ELR (cell line): ENCODE data around the gene IDH3G.
A peak's percentile ranks its signal among the peaks of the same experiment; 100 is the strongest.

Experiments
- DNase-seq: peaks from one replicate; pipeline ENCODE4 v3.0.0-alpha.2; 2015; ENCODE audit warnings: low read depth

IDH3G gene

DNA sequence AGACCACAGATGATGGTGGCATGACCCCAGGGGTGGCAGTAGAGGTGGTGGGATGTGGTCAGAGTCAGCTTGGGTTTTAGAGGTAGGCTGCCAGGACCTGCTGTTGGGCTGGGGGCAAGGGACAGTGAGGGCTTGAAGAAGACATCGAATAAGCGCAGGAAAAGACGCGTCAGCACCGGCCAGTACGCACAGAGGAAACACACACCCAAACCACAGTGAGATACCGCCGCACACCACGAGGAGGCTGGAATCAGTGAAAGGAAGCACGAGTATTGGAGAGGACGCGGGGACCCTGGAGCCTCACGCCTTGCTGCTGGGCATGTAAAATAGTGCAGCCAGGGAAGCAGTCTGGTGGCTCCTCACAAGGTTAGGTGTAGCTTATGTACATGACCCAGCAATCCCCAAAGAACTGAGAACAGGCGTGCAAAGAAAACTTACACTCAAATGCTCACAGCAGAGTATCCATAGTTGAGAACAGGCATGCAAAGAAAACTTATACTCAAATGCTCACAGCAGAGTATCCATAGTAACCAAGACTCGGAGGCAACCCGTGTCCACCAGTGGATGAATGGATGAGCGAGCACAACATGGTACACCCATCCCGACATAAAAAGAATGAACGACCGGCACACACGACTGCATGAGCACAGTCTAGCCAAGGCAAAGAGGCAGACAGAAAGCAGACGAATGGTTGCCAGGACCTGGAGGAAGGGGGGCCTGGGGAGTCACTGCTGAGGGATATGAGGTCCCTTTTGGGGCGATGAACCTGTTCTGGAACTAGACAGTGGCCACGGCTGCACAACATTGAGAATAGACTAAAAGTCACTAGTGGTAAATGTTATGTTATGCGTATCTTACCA, 22.9 kb upstream of the IDH3G start:
- no peak for DNase-seq

- no peak for DNase-seq
These were observed 20.6 kb upstream of the IDH3G start for GRCh38 chrX:153814591-153815315.

DNA sequence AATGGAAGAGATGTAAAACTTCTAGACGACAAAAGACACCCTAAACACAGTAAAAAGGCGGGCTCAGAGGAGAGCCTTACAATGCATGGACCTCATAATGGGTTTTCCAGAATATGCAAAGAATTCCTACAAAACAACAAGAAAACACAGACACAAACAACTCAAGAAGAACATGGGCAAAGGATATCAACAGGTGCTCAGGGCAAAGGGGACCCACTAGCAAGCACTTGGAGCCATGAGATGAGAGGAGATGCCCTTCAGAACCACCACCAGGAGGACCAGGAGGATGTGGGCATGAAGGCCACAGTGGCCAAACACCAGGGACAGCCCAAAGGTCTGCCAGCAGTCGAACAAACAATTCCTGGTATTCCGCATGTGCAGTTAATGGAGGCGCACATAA, 19.0 kb upstream of the IDH3G start:
- no peak for DNase-seq

- no peak for DNase-seq
These were observed 18.0 kb upstream of the IDH3G start for GRCh38 chrX:153812220-153812619.

GRCh38 chrX:153807976-153808375, 13.8 kb upstream of the IDH3G start:
- no peak for DNase-seq

GRCh38 chrX:153806999-153807575, 12.9 kb upstream of the IDH3G start:
- no peak for DNase-seq

DNA sequence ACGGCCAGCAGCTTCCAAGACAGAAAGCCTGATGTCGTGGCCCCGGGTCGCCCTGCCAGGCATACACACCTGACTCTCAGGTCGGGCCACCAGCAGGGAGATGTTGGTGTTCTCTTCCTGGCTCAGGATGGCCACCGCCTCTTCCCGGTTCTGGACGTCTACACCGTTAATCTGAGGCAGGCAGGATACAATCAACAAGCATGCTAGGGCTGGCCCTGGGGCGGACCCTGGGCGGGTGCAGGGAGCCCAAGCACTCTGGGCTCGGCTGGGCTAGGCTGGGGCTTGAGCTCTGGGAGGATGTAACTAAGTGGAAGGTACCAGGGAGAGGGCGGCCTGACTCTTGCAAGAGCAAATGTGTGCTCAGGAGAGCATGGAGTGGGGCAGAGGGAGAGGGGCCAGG, 11.3 kb upstream of the IDH3G start:
- DNase-seq: no peak

DNA sequence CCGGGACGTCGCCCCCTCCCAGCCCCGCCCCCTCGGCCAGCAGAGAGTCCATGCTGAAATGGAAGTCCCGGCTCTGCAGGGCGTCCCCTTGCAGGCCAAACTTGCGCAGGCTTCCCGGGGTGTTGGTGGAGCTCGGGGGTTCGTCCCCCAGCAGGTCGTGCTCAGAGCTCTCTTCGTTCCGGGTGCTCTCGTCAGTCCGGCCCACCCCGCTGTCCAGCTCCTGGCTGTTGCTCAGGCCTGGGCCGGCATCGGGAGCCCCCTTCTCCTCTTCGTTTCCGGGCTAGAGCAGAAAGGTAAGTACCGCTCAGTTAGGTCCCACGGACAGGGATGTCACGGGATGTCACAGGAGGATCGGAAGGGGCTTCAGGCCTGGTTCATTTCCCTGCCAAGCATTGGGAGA, 10.4 kb upstream of the IDH3G start:
- no peak for DNase-seq

GRCh38 chrX:153804100-153804595, 10.0 kb upstream of the IDH3G start:
- no peak for DNase-seq

DNA sequence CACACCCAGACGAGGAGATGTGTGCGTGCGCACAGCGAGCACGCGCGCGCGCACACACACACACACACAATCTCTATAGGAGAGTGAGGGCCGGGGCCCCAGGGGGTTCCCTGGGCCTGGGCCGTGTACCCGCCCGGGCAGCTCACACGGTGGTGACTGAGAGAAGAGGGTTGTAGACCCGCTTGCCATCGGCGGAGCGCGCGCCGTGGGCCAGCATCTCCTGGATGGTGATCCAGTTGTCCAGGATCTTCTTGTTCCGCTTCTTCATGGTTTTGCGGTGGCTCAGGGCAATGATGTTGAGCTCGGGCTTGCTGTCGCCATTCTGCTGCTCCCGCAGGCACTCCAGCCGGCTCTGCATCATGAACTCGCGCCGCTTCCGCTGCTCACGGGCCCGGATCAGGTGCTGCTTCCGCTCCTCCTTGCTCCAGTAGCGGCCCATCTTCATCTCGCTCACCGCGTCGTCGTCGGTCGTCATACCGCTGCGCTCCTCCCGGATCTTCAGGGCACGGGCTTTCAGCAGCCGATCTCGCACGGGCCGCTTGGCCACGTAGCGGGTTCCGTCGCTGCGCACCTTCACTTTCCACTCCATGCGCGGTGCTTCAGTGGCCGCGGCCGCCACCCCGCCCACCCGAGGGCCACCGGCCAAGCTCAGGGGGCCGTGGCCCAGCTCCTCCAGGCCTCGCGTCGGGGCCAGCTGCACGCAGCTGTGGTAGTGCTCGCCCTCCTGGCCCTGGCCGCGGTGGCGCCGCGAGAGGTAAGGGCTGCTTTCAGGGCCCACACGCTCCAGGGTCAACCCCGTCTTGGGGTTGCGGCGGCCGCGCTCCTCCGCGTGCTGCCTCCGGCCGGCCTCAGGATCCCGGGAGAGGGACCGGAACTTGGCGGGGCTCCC, 9.3 kb upstream of the IDH3G start:
- no peak for DNase-seq

- DNase-seq: no peak
These were observed 8.4 kb upstream of the IDH3G start for GRCh38 chrX:153802513-153803045.

- no peak for DNase-seq
These were observed 7.5 kb upstream of the IDH3G start for GRCh38 chrX:153801669-153802068.

GRCh38 chrX:153800746-153801145, 6.6 kb upstream of the IDH3G start:
- DNase-seq: no peak

DNA sequence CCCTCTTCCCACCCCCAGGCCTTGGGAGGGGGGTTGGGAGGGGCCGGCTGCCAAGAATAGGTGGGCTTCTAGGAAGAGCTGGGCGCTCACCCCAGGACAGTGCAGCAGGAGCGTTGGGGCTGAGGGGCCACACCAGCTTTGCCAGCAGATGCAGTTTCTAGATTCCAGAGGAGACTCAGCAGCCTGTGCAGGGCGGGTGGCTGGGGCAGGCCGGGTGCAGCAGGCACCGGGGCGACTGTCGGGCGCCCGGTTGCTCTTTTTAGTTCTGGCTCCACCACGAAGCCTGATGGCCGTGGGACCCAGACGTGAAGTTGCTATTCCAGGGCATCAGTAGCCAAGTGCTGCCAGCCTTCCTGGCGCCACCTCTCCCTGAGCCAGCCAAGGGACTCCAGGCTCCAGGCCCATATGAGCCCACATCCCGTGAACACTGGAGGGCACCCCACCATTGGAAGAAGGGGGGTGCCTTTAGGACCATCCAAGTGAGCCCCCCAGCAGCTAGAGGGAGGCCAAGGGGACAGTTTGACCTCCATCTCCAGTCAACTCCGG, 6.1 kb upstream of the IDH3G start:
- no peak for DNase-seq

DNA sequence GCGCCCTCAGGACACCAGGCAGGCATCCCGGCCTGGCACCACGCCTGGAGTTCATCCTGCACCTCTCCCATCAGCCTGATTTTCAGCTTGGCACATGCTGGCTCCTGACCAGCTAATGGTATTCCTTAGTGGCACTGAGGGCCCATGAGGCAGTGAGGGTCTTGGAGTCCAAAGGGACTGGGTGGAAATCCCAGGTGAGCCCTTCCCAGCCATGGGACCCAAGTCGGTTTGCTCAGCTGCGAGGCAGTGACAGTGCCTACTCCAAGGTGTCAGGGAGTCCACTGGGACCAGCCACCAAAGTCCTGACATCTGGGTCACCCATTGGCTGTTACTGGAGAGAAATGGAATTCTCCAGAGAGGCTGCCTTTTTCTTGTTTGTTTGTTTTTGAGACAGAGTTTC, 5.2 kb upstream of the IDH3G start:
- no peak for DNase-seq

DNA sequence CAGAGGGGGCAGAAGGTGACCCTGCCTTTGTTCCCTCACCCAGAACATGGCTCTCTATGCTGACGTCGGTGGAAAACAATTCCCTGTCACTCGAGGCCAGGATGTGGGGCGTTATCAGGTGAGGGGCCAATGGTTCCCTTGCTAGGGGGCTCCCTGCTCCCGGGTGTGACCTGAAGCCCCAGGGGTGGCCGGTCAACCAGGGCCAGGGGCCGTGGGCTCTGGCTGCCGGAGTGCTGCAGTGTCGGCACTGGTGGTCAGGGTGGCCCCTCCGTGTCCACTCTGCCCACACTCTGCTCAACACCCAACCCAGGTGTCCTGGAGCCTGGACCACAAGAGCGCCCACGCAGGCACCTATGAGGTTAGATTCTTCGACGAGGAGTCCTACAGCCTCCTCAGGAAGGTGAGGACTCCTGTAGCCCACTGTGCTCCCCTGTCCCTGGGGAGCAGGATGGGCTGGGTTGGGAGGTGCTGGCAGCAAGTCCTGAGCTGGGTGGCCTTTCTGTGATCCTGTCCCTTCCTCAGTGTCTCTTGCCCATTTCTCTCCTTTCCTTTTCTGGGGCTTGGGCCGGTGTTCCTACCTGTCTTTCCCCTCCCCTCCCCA, 3.3 kb upstream of the IDH3G start:
- DNase-seq: no peak

DNA sequence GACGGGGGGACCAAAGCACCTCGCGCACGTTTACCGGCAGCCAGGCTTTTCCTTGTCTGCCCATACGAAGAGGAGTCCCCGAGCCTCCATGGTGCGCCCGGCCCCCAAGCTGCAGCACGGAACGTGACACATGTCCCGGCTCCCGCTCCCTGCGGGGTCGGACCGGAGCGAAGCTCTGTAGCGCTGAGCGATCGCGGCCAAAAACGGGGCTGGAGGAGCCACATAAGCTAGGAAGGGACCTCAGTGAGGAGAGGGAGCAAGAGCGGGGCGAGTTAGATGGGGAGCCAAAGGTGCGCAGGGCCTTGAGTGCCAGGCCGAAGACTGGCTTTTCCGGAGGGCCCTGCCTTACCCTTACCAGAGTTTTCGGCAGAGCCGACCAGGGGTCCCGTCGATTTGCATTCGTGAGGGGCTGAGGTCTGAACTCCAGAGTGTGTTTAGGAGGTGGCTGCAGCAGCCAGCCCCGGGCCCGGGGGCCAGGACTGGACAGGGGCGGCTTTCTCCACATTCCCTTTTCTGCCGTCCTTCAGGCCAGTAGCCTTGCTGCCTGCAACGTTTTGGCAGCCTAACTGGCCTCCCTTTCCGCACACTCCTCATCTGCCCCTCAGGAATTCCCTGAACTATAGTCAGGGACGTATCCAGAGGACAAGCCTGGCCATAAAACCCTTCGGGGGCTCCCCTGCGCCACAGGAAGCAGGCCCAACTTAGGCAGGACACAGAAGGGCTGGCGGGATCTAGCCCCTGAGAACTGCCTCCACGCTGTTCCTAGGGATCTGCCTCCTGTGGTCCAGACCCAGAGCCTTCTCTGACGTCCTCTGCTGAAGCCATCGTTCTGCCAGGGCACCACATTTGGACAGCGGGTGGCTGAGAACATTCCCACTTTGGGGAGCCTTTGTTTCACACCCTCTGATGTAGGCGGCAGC, 982 bp upstream of the IDH3G start:
- DNase-seq: peak; percentile 42

GRCh38 chrX:153793291-153793690, 884 bp downstream of the IDH3G start:
- peak; percentile 32 for DNase-seq

GRCh38 chrX:153792368-153792767, 1.8 kb downstream of the IDH3G start:
- no peak for DNase-seq
